BLaER1 treated with 17β-estradiol and CSF1 and Interleukin-3, amounts not matched to agents 10 nM and 100 nM (cell line): ENCODE results near the gene FOXK2.

ENCODE experiments used
- H3K27ac ChIP-seq, 11 experiments: shearing (Covaris generic); formaldehyde crosslinking; 2 replicates each; pipeline ENCODE4 v1.8.1; 2022
- H3K27me3 ChIP-seq, 11 experiments: shearing (Covaris generic); formaldehyde crosslinking; 2 replicates each; pipeline ENCODE4 v1.8.1; 2022
- H3K36me3 ChIP-seq, 11 experiments: shearing (Covaris generic); formaldehyde crosslinking; 2 replicates each; pipeline ENCODE4 v1.8.1; 2022
- H3K4me1 ChIP-seq, 10 experiments: shearing (Covaris generic); formaldehyde crosslinking; 2 replicates each; pipeline ENCODE4 v1.8.1; 2022
- H3K4me2 ChIP-seq, 11 experiments: shearing (Covaris generic); formaldehyde crosslinking; 2 replicates each; pipeline ENCODE4 v1.8.1; 2022
- H3K4me3 ChIP-seq, 10 experiments: shearing (Covaris generic); formaldehyde crosslinking; 2 replicates each; pipeline ENCODE4 v1.8.1; 2022
- H3K9ac ChIP-seq, 11 experiments: shearing (Covaris generic); formaldehyde crosslinking; 2 replicates each; pipeline ENCODE4 v1.8.1; 2022
- H3K9me3 ChIP-seq, 11 experiments: shearing (Covaris generic); formaldehyde crosslinking; replicated peaks in 1 of 11; 2 replicates each; pipeline ENCODE4 v1.8.1; 2022
- H4K20me1 ChIP-seq, 11 experiments: shearing (Covaris generic); formaldehyde crosslinking; 2 replicates each; pipeline ENCODE4 v1.8.1; 2022
- Cebpa-rat ChIP-seq, 11 experiments: shearing (Covaris generic); IDR thresholded peaks; 2 replicates each; pipeline ENCODE4 v1.8.1; 2022

The FOXK2 gene

DNA sequence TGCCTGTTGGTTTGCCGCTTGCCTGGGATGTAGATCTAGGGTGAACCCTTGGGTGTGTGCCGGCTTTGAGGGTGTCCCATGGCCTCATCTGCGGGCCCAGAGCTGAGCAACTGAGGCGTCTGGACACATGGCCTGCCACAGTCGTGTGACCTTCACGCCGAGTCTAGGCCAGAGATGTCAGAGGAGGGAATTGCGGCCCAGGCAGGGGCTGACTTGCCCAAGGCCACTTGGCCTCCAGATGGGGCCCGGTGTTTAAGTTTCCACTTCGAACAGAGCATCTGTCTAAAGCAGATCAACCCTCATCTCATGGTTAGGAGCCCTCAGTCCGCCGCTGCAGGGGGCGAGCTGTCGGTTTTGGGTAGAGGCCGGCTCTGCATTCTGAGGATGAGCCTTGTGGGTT, 28.0 kb upstream of the FOXK2 start:
- no peak for TF ChIP-seq Cebpa-rat (IDR thresholded peaks at IDR 0.05)
- no peak overlapping the region for H3K4me3 ChIP-seq
- H4K20me1 ChIP-seq, result peaks cover 0 to 24% (median 0%) of the 10 kb centered on the region in 11 experiments; a peak in 7 of 22 replicates
- peak overlapping the region in 3 of 11 experiments; percentile 6 to 34 (median 23); a peak in 2 of 22 replicates for H3K9ac ChIP-seq
- peak overlapping the region in 5 of 11 experiments; percentile 75 to 86 (median 81); a peak in 9 of 22 replicates for H3K4me2 ChIP-seq
- peaks cover 13 to 72% (median 54%) of the 10 kb centered on the region in 10 experiments for H3K4me1 ChIP-seq
- H3K36me3 ChIP-seq, result peaks cover 29 to 36% (median 32%) of the 10 kb centered on the region in 11 experiments
- H3K27me3 ChIP-seq, result no peaks in the 10 kb centered on the region
- H3K27ac ChIP-seq, result peak overlapping the region in 2 of 11 experiments; percentile 33 to 56; a peak in 3 of 22 replicates
- H3K9me3 ChIP-seq, result no peaks in the 10 kb centered on the region

DNA sequence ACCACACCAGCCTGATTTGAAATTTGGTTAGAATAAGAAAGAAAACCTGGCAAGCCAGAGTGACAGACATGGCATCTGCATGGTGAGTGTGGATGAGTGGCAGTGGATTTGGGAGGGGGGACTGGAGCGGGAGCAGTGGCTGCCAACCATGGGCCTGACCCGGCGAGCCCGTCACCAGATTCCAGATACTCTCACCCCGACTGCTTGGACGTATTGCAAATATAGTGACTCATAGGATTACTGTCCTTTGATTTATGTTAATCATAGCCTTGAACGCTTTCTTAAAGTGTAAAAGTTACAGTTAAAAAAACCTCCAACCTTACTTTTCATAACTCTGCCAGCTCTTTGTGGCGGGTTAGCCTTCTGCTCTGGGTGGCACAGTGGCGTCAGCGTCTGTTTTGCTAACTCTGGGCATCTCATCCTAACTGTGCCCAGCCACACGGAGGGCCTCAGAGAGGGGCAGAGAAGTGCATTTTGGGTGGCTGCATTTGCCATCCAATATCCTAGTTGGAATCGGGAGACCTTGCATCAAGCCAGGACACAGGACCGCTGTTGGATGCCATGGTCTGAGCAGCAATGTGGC, 26.8 kb upstream of the FOXK2 start:
- H3K9ac ChIP-seq, result peak overlapping the region in 6 of 11 experiments; percentile 2 to 24 (median 12); a peak in 2 of 22 replicates
- no peak for TF ChIP-seq Cebpa-rat (IDR thresholded peaks at IDR 0.05)
- H3K36me3 ChIP-seq, result peaks cover 17 to 25% (median 20%) of the 10 kb centered on the region in 11 experiments
- no peak overlapping the region for H3K4me3 ChIP-seq
- H3K27ac ChIP-seq, result no peak overlapping the region
- no peaks in the 10 kb centered on the region for H3K9me3 ChIP-seq
- H3K4me1 ChIP-seq, result peaks cover 16 to 79% (median 62%) of the 10 kb centered on the region in 10 experiments
- no peaks in the 10 kb centered on the region for H3K27me3 ChIP-seq
- H4K20me1 ChIP-seq, result peaks cover 0 to 24% (median 0%) of the 10 kb centered on the region in 11 experiments; a peak in 6 of 22 replicates
- 0 out of 22 replicates have a peak overlapping the region, but pooled peaks of 1 of the 11 experiments have one; percentile 10 for H3K4me2 ChIP-seq

DNA sequence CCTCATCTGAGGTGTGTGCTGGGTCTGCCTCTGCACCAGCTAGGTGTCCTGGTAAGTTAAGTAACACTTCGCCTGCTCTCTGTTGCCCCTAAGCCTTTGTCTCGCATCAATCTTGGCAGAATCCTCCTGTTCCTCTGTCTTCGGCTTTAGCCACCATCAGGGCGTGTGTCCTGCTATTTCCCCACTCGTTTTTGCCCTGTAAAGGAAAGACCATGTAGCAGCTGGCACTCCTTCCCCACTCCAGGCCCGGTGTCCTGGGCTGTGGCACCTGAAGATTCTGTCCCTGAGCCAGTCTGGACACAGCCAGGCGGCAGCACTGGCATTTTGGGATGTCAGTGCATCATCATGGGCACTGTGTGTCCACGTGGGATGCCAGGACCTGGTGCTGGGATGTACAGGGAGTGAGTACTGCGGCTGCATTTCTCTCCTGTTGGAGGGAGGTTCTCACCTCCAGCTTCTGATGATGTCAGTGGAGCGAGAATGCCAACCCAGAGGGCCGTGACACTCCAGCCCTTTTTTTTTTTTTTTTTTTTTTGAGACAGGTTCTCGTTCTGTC, 26.2 kb upstream of the FOXK2 start:
- Histone ChIP-seq H3K4me3 (no peak overlapping the region), H3K9ac (peak overlapping the region in 3 of 11 experiments; percentile 14 to 24 (median 23); a peak in 2 of 22 replicates), H3K27me3 (no peaks in the 10 kb centered on the region), H3K4me1 (peaks cover 20 to 85% (median 67%) of the 10 kb centered on the region in 10 experiments), H4K20me1 (peaks cover 0 to 24% (median 0%) of the 10 kb centered on the region in 11 experiments; a peak in 6 of 22 replicates), H3K36me3 (peaks cover 12 to 19% (median 14%) of the 10 kb centered on the region in 11 experiments), H3K9me3 (no peaks in the 10 kb centered on the region), H3K27ac (no peak overlapping the region), H3K4me2 (peak overlapping the region in 3 of 11 experiments; percentile 10 to 48 (median 42); a peak in 3 of 22 replicates)
- TF ChIP-seq Cebpa-rat (IDR thresholded peaks at IDR 0.05), result no peak

DNA sequence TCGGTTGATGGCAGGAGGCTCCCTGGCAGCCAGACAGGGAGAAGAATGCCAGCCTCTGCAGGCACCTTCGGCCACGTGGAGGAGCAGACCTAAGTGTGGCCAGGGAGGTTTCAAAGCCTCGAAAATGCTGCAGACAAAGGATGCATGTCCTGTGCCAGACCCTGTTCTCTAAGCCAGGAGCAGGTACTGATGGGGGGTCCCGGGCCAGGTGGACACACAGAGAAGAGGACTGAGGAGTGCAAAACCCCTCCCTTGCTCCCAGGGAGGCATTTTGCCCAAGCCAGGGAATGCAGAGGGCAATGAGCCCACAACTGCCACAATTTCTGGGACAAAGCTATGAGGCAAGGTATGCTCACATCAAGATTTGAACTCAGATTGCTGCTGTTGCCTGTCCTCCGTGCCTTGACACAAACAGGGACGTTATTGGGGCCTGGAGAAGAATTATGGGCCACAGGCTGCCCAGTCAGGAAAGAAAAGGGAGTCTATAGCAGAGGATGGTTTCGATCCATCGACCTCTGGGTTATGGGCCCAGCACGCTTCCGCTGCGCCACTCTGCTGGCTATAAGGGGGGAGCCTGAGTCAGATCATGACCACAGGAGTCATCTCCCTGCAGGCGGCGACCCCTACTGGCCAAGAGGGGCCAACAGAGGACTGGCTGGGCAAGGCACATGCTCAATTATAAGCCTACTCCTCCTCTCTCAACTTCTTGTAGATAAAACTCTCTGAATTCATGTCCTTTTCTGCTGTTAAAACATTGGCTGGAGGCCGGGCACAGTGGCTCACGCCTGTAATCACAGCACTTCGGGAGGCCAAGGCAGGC, 25.1 kb upstream of the FOXK2 start:
- Histone ChIP-seq H3K27ac (peak overlapping the region in 8 of 11 experiments; percentile 0 to 53 (median 42); a peak in 12 of 22 replicates), H3K27me3 (no peaks in the 10 kb centered on the region), H4K20me1 (peaks cover 0 to 14% (median 0%) of the 10 kb centered on the region in 11 experiments; a peak in 6 of 22 replicates), H3K4me1 (peaks cover 31 to 89% (median 72%) of the 10 kb centered on the region in 10 experiments), H3K9me3 (no peaks in the 10 kb centered on the region), H3K4me2 (peak overlapping the region in 10 of 11 experiments; percentile 24 to 80 (median 44); a peak in 16 of 22 replicates), H3K9ac (peak overlapping the region in 7 of 11 experiments; percentile 12 to 42 (median 29); a peak in 6 of 22 replicates), H3K36me3 (peaks cover under 1 to 8% (median 2%) of the 10 kb centered on the region in 11 experiments; a peak in 15 of 22 replicates), H3K4me3 (peak overlapping the region in 4 of 10 experiments; percentile 24 to 54 (median 40); a peak in 4 of 20 replicates)
- TF ChIP-seq Cebpa-rat (IDR thresholded peaks at IDR 0.05), result no peak

DNA sequence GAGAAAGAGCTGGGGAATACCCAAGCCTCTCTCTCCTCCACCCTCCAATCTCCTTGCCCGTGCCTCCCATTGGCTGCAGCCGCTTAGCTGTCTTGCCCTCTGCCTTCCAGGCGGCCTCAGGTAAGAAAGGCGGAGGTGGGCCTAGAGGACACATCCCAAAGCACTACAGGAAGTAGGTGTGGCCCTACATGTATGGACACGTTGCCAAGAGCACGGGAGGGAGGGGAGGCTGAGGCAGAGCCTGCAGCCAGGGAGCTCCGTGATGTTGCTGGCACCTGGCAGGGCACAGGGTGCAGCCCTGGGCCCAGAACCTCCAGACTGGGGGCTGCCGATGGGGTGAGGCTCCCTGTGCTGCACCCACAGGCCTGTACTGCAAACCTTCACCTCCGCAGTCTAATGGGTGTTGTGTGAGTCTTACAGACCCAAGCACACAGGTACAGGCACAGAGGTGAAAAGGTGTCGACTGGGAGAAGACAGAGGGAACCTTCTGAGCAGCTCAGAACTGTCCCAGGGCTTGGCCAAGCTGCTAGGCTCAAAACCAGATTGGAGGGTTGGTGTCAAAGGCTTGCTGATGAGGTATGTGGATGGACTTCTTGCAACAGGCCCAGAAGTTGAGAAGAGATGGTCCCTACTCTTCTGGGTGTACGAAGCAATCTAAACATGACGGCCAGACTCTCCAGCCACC, 23.5 kb upstream of the FOXK2 start:
- Histone ChIP-seq H3K4me2 (peak overlapping the region; percentile 18 to 100 (median 89); a peak in 20 of 22 replicates), H3K36me3 (no peaks in the 10 kb centered on the region)

DNA sequence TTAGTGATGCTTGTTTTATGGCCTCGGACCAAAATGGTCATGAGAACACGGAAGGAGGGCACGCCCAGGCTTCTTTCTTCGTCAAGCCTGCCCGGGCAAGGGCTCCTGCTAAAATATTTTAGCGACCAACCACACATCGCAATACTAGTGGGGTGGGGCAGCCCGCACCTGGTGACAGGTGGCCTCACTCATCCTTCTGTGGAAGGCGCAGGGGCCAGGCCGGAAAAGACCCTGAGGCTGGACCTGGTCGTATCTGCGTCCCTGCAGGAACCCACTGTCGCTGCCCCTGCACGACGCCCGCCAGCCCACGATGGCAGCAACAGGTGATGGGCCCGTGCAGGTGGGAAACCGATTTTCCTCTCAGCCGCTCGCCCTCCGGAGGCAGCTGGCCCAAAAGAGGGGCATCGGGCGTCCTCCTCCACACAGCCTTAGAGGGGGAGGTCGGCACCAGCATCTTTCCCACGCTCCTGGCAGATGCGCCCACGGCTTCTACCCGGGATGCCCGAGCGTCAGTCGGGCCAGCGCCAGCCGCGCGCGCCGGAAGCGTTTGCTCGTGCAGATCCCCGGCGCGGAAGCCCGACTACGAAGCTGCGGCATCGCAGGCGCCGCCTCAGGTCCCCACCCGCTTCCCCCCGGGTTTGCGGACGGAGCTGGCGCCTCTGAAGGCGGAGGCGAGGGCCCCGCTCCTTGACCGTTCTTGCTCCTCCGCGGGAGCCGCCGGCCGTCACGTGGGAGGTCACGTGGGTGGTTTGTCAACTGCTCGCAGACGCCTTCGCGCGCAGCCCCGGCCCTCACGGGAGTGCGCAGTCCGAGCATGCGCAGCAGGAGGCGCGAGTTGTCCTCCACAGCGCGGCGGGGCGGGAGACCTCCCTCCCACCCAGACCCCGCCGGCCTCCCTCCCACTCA, 22.8 kb upstream of the FOXK2 start:
- H3K27me3 ChIP-seq, result no peaks in the 10 kb centered on the region
- peaks cover 36 to 84% (median 66%) of the 10 kb centered on the region in 10 experiments for H3K4me1 ChIP-seq
- H3K36me3 ChIP-seq, result no peaks in the 10 kb centered on the region
- H3K4me3 ChIP-seq, result peak overlapping the region; percentile 51 to 73 (median 60)
- H3K4me2 ChIP-seq, result peak overlapping the region; percentile 55 to 100 (median 89)
- H3K9ac ChIP-seq, result peak overlapping the region; percentile 54 to 81 (median 75); a peak in 21 of 22 replicates
- no peak for TF ChIP-seq Cebpa-rat (IDR thresholded peaks at IDR 0.05)
- peak overlapping the region; percentile 24 to 81 (median 68); a peak in 19 of 22 replicates for H3K27ac ChIP-seq
- H3K9me3 ChIP-seq, result no peaks in the 10 kb centered on the region
- H4K20me1 ChIP-seq, result peaks cover 0 to 7% (median 0%) of the 10 kb centered on the region in 11 experiments; a peak in 2 of 22 replicates

More for the DNA sequence above, 23.5 kb upstream of the FOXK2 start:
- TF ChIP-seq Cebpa-rat (IDR thresholded peaks at IDR 0.05), result no peak
- Histone ChIP-seq H3K4me1 (peaks cover 36 to 85% (median 66%) of the 10 kb centered on the region in 10 experiments), H3K27ac (peak overlapping the region in 7 of 11 experiments; percentile 12 to 76 (median 35); a peak in 6 of 22 replicates), H3K4me3 (peak overlapping the region in 2 of 10 experiments; percentile 62 to 73; a peak in 3 of 20 replicates), H3K9ac (peak overlapping the region in 2 of 11 experiments; percentile 38 to 81; a peak in 3 of 22 replicates), H3K9me3 (no peaks in the 10 kb centered on the region), H4K20me1 (peaks cover 0 to 8% (median 0%) of the 10 kb centered on the region in 11 experiments; a peak in 4 of 22 replicates), H3K27me3 (no peaks in the 10 kb centered on the region)
